NCI-H1105 (cell line): ENCODE results near the gene PSG2.
"Not testable (repeated sequence)": the region's sequence is repeated elsewhere in the genome, so short reads cannot be mapped to it uniquely, and the experiment has no call there.

Experiments
- DNase-seq: peaks from one replicate; lab custom pipeline; 2025; lab: John Stamatoyannopoulos, UW

The PSG2 gene

GRCh38 chr19:43082601-43083000 is at the start of gene PSG2:
Gene PSG2 (minus strand): TSS chr19:43082701. CDS start chr19:43082569, 132 bp downstream.
- DNase-seq, result not testable (repeated sequence)

- DNase-seq, result peak; percentile 73
Observed at GRCh38 chr19:43131281-43131842, 48.9 kb upstream of the PSG2 start.

- DNase-seq, result not testable (repeated sequence)
Observed at GRCh38 chr19:43129197-43129596, 46.7 kb upstream of the PSG2 start.

GRCh38 chr19:43127336-43127735 is 44.8 kb upstream of the PSG2 start:
- DNase-seq, result not testable (repeated sequence)

- no peak for DNase-seq
Observed at GRCh38 chr19:43126720-43127119, 44.2 kb upstream of the PSG2 start.

GRCh38 chr19:43124360-43124759 is 41.9 kb upstream of the PSG2 start:
- no peak for DNase-seq

- not testable (repeated sequence) for DNase-seq
Observed at GRCh38 chr19:43120433-43121026, 38.0 kb upstream of the PSG2 start.

- DNase-seq, result not testable (repeated sequence)
Observed at GRCh38 chr19:43119526-43119925, 37.0 kb upstream of the PSG2 start.

- DNase-seq, result not testable (repeated sequence)
Observed at GRCh38 chr19:43116421-43116820, 33.9 kb upstream of the PSG2 start.

GRCh38 chr19:43115548-43115947 is 33.0 kb upstream of the PSG2 start:
- not testable (repeated sequence) for DNase-seq

- not testable (repeated sequence) for DNase-seq
Observed at GRCh38 chr19:43115064-43115463, 32.6 kb upstream of the PSG2 start.

GRCh38 chr19:43114626-43115025 is 32.1 kb upstream of the PSG2 start:
- not testable (repeated sequence) for DNase-seq

- not testable (repeated sequence) for DNase-seq
Observed at GRCh38 chr19:43107401-43107800, 24.9 kb upstream of the PSG2 start.

GRCh38 chr19:43105496-43105895 is 23.0 kb upstream of the PSG2 start:
- DNase-seq, result no peak

GRCh38 chr19:43104215-43104850 is 21.8 kb upstream of the PSG2 start:
- peak; percentile 43 for DNase-seq

- DNase-seq, result no peak
Observed at GRCh38 chr19:43101950-43102349, 19.4 kb upstream of the PSG2 start.

GRCh38 chr19:43098416-43098815 is 15.9 kb upstream of the PSG2 start:
- not testable (repeated sequence) for DNase-seq

GRCh38 chr19:43087702-43088340 is 5.3 kb upstream of the PSG2 start:
- DNase-seq, result peak; percentile 64

- not testable (repeated sequence) for DNase-seq
Observed at GRCh38 chr19:43085796-43086530, 3.5 kb upstream of the PSG2 start.

GRCh38 chr19:43084196-43084832 is 1.8 kb upstream of the PSG2 start:
- DNase-seq, result not testable (repeated sequence)

GRCh38 chr19:43083721-43084120 is 1.2 kb upstream of the PSG2 start:
- DNase-seq, result not testable (repeated sequence)

GRCh38 chr19:43078311-43078710 is 4.2 kb downstream of the PSG2 start:
- no peak for DNase-seq
